ELF-1 (cell line): ENCODE data around the gene BYSL.

Experiments used
- DNase-seq: peaks from one replicate; pipeline ENCODE4 v3.0.0-alpha.2; 2016; ENCODE audit warnings: low read depth, low spot score

The BYSL gene

GRCh38 chr6:41920921-41921711 lies at the start of gene BYSL, which contains the start of gene MED20:
Gene BYSL, plus strand, starts transcription at chr6:41921499. Its CDS starts 64 bp downstream, at chr6:41921563.
Gene MED20, minus strand, starts transcription at chr6:41921139. Its CDS starts 121 bp downstream, at chr6:41921018.
- peak; percentile 96 for DNase-seq

GRCh38 chr6:41871691-41872090 lies 49.6 kb upstream of the BYSL start:
- no peak for DNase-seq

GRCh38 chr6:41872147-41872546 lies 49.2 kb upstream of the BYSL start:
- no peak for DNase-seq

- no peak for DNase-seq
Measured at GRCh38 chr6:41874741-41875140, 46.6 kb upstream of the BYSL start.

- DNase-seq, result no peak
Measured at GRCh38 chr6:41877051-41877680, 44.1 kb upstream of the BYSL start.

GRCh38 chr6:41878246-41878645 lies 43.1 kb upstream of the BYSL start:
- DNase-seq, result no peak

GRCh38 chr6:41878961-41879405 lies 42.3 kb upstream of the BYSL start:
- no peak for DNase-seq

GRCh38 chr6:41881506-41881905 lies 39.8 kb upstream of the BYSL start:
- DNase-seq, result no peak

- DNase-seq, result no peak
Measured at GRCh38 chr6:41884957-41885356, 36.3 kb upstream of the BYSL start.

GRCh38 chr6:41885930-41886329 lies 35.4 kb upstream of the BYSL start:
- no peak for DNase-seq

GRCh38 chr6:41887331-41887751 lies 34.0 kb upstream of the BYSL start:
- DNase-seq, result peak; percentile 32

GRCh38 chr6:41892921-41893564 lies 28.3 kb upstream of the BYSL start:
- no peak for DNase-seq

GRCh38 chr6:41894366-41895299 lies 26.7 kb upstream of the BYSL start:
- peak; percentile 39 for DNase-seq

- peak; percentile 94 for DNase-seq
Measured at GRCh38 chr6:41895300-41896233, 25.7 kb upstream of the BYSL start, which contains the start of gene USP49. Gene USP49, minus strand, starts transcription at chr6:41895375. Its CDS starts 88,392 bp downstream, at chr6:41806983.

GRCh38 chr6:41896281-41896680 lies 25.0 kb upstream of the BYSL start:
- DNase-seq, result no peak

GRCh38 chr6:41900861-41901260 lies 20.4 kb upstream of the BYSL start:
- no peak for DNase-seq

- DNase-seq, result peak; percentile 38
Measured at GRCh38 chr6:41901882-41902519, 19.3 kb upstream of the BYSL start.

GRCh38 chr6:41909727-41910126 lies 11.6 kb upstream of the BYSL start:
- DNase-seq, result no peak

GRCh38 chr6:41914343-41914742 lies 7.0 kb upstream of the BYSL start:
- no peak for DNase-seq
